ENCODE data around the gene TRIM61. TPM values are rescaled to one million over a fixed set of nuclear protein-coding genes. Genes with fewer than 3 reads are reported as not detected.
"Not testable (repeated sequence)": the region's sequence is repeated elsewhere in the genome, so short reads cannot be mapped to it uniquely, and the experiment has no call there.

TRIM61 gene
- total RNA-seq: not detected in 2 replicates
- long read RNA-seq: 0 reads

GRCh38 chr4:164977243-164978164 is at the start of gene TRIM61:
TRIM61 (minus strand) TSS chr4:164977657; CDS start chr4:164970002, 7,655 bp downstream.
- no peak within 1 kb of the TSS for H3K4me3 Mint-ChIP-seq (ENCODE audit: unreplicated experiment)

GRCh38 chr4:165025782-165026181 is 48.3 kb upstream of the TRIM61 start:
- not testable (repeated sequence) for H3K4me1 Mint-ChIP-seq (ENCODE audit: unreplicated experiment); H3K9me3 Mint-ChIP-seq (ENCODE audit: unreplicated experiment); H3K4me3 Mint-ChIP-seq (ENCODE audit: unreplicated experiment); H3K27ac Mint-ChIP-seq (ENCODE audit: unreplicated experiment); H3K36me3 Mint-ChIP-seq (ENCODE audit: unreplicated experiment); DNase-seq (ENCODE audit: extremely low spot score, unreplicated experiment); H3K27me3 Mint-ChIP-seq (ENCODE audit: unreplicated experiment)

More at GRCh38 chr4:164977243-164978164, at the start of gene TRIM61:
- peaks cover 5% of the 10 kb centered on the region for H3K27me3 Mint-ChIP-seq (ENCODE audit: unreplicated experiment)
- no peaks in the 10 kb centered on the region for H3K9me3 Mint-ChIP-seq (ENCODE audit: unreplicated experiment)
- no peak for DNase-seq (ENCODE audit: extremely low spot score, unreplicated experiment)
- H3K36me3 Mint-ChIP-seq (ENCODE audit: unreplicated experiment): no peaks in the 10 kb centered on the region
- H3K4me1 Mint-ChIP-seq (ENCODE audit: unreplicated experiment): no peaks in the 10 kb centered on the region
- no peak within 1 kb of the TSS for H3K27ac Mint-ChIP-seq (ENCODE audit: unreplicated experiment)
- TF ChIP-seq CTCF (IDR thresholded peaks at IDR 0.05): no peak

GRCh38 chr4:165019995-165020394 is 42.5 kb upstream of the TRIM61 start:
- not testable (repeated sequence) for H3K27me3 Mint-ChIP-seq (ENCODE audit: unreplicated experiment); H3K4me3 Mint-ChIP-seq (ENCODE audit: unreplicated experiment); H3K36me3 Mint-ChIP-seq (ENCODE audit: unreplicated experiment); H3K9me3 Mint-ChIP-seq (ENCODE audit: unreplicated experiment); H3K27ac Mint-ChIP-seq (ENCODE audit: unreplicated experiment); H3K4me1 Mint-ChIP-seq (ENCODE audit: unreplicated experiment)
- peak; percentile 76 for DNase-seq (ENCODE audit: extremely low spot score, unreplicated experiment)

- no peak for DNase-seq (ENCODE audit: extremely low spot score, unreplicated experiment)
- no peak overlapping the region for H3K27ac Mint-ChIP-seq (ENCODE audit: unreplicated experiment)
- no peaks in the 10 kb centered on the region for H3K36me3 Mint-ChIP-seq (ENCODE audit: unreplicated experiment)
- TF ChIP-seq CTCF (IDR thresholded peaks at IDR 0.05): no peak
- H3K9me3 Mint-ChIP-seq (ENCODE audit: unreplicated experiment): no peaks in the 10 kb centered on the region
- H3K27me3 Mint-ChIP-seq (ENCODE audit: unreplicated experiment): peaks cover 2% of the 10 kb centered on the region
- no peaks in the 10 kb centered on the region for H3K4me1 Mint-ChIP-seq (ENCODE audit: unreplicated experiment)
- no peak overlapping the region for H3K4me3 Mint-ChIP-seq (ENCODE audit: unreplicated experiment)
These were observed 39.5 kb upstream of the TRIM61 start for GRCh38 chr4:165016971-165017370.

GRCh38 chr4:165013691-165014090 is 36.2 kb upstream of the TRIM61 start:
- no peaks in the 10 kb centered on the region for H3K36me3 Mint-ChIP-seq (ENCODE audit: unreplicated experiment)
- no peak overlapping the region for H3K27ac Mint-ChIP-seq (ENCODE audit: unreplicated experiment)
- no peak for TF ChIP-seq CTCF (IDR thresholded peaks at IDR 0.05)
- peak; percentile 60 for DNase-seq (ENCODE audit: extremely low spot score, unreplicated experiment)
- H3K27me3 Mint-ChIP-seq (ENCODE audit: unreplicated experiment): peaks cover 2% of the 10 kb centered on the region
- H3K4me3 Mint-ChIP-seq (ENCODE audit: unreplicated experiment): no peak overlapping the region
- H3K9me3 Mint-ChIP-seq (ENCODE audit: unreplicated experiment): no peaks in the 10 kb centered on the region
- no peaks in the 10 kb centered on the region for H3K4me1 Mint-ChIP-seq (ENCODE audit: unreplicated experiment)

- no peaks in the 10 kb centered on the region for H3K36me3 Mint-ChIP-seq (ENCODE audit: unreplicated experiment)
- H3K4me1 Mint-ChIP-seq (ENCODE audit: unreplicated experiment): no peaks in the 10 kb centered on the region
- H3K9me3 Mint-ChIP-seq (ENCODE audit: unreplicated experiment): no peaks in the 10 kb centered on the region
- peaks cover 2% of the 10 kb centered on the region for H3K27me3 Mint-ChIP-seq (ENCODE audit: unreplicated experiment)
- no peak overlapping the region for H3K27ac Mint-ChIP-seq (ENCODE audit: unreplicated experiment)
- no peak for TF ChIP-seq CTCF (IDR thresholded peaks at IDR 0.05)
- no peak for DNase-seq (ENCODE audit: extremely low spot score, unreplicated experiment)
- no peak overlapping the region for H3K4me3 Mint-ChIP-seq (ENCODE audit: unreplicated experiment)
These were observed 33.9 kb upstream of the TRIM61 start for GRCh38 chr4:165011403-165011802.

Measured in osteocyte (in vitro differentiated cells).